GM19099 (cell line): ENCODE measurements around the gene APBA1.

Experiments used
- POLR2A ChIP-seq: IDR thresholded peaks from 3 replicates; pipeline ENCODE4 v1.6.1; 2011; ENCODE audit warnings: low read depth; ENCODE audit not compliant: insufficient read length; ENCODE audit errors: extremely low read depth

The APBA1 gene

DNA sequence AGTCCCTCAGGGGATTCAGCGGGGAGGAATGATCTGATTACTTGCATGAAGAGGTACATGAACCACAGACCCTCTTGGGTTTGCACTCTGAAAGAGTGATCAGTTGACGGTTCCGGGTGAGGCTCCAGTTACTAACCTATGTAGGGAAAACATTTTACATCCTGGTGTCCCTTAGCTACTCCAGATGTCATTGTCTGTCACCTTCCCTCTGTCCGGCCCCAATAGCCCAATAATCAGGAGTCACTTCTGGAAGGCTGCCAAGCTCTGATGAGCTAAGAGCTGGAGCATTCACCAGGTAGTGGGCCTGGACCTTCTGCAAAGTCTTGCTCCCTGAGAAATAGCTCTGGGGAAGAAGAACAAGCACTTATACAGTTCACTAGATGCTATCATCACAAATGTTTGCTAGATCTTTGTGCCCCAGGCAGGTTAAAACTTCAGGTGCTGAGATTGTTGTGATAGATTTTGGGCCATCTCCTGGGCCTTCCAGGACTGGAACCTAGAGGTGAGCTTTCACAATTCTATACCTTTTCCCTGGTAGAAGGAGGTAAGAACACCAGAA, 282.7 kb downstream of the APBA1 start:
- TF ChIP-seq POLR2A = no peak

DNA sequence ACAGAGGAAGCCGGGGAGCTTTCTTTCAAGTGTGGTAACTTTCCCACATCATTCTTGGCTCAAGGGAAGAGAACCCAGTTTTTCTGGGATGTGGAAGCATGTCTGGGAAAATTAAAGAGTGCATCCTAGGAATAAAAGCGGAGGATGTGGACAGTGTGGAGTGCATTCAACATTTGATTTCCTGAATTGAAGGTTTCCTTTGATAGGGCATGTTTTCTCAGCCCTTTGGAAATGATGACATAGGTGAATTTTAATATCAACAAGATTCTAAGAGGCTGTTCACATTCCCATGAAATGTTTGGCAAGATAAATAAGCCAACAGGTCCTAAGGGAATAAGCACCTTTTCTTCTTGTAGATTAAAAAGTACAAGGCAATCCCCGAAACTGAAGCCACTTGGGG, 283.6 kb downstream of the APBA1 start:
- TF ChIP-seq POLR2A = no peak

DNA sequence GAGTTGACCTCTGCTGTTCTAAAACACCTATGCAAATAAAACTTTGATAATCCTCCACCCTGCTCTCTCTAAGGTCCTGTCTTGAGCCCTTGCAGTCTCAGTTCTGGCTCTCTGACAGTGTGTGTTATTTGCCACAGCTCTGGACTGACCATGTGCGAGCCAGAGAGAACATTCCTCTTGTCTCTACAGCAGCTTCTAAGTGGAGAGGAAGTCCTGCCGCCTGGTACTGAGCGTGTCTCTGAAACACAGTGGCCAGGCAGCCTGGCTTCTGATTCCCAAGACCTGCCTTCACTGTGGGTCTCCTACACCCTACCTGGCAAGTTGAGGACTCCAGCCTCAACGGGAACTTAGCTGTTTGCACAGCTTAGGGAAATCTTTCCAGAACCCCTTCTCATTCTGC, 285.5 kb downstream of the APBA1 start:
- no peak for TF ChIP-seq POLR2A

DNA sequence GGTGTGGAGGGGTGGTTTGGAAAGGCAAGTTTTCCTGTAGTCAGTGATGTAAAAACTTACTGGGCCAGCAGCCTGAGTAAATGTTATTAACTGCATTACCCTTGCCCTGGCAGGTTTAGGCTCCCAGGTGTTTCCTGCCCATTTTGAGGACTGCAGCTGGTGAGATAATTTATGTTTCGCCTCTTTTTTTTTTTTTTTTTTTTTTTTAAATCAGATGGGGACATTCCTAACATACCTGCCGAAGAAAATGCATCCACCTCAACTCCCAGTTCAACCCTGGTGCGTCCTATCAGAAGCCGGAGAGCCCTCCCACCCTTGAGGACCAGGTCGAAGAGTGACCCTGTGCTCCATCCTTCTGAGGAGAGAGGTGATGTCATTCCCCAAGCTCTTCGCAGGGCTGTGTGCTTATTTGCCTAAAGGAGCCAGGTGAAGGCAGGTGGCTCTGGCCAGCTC, 286.6 kb downstream of the APBA1 start:
- TF ChIP-seq POLR2A = no peak

DNA sequence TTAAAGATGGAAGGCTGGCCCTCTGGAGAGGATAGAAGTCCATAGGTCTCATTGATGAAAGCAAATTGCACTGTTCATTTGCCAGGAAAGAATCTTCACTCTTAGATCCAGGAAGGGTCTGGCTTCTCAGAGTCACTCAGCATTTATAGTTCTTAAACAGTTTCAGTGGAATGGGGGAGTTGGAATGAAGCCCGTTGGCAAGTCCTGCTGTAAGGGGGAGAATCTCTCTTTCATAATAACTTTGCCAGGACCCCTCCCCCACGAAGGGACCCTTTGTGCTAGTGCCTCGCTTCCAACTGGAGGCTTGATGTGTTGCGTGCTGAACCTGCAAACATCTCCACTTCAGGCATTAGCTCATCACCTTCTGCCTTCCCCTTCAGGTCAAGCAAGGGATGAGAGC, 290.0 kb downstream of the APBA1 start:
- no peak for TF ChIP-seq POLR2A

DNA sequence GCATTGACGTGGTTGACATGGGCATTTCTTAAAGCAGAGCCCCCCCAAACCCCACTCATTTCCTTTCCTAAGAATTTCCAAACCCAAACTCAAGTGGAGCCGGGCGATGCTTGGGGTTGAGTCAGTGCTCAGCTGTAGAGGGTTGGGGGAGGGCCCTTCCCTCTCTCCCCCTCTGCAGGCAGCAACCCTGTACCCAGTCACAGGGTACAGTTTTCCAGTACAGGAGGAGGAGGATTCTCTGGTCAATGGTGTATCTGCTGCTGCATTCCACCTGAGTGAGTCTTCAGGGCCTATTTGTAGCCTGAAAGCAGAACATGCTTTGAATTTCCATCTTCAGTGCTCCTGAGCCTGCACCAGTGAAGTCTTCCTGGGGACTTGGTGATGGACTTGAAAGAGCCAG, 291.4 kb downstream of the APBA1 start:
- no peak for TF ChIP-seq POLR2A

DNA sequence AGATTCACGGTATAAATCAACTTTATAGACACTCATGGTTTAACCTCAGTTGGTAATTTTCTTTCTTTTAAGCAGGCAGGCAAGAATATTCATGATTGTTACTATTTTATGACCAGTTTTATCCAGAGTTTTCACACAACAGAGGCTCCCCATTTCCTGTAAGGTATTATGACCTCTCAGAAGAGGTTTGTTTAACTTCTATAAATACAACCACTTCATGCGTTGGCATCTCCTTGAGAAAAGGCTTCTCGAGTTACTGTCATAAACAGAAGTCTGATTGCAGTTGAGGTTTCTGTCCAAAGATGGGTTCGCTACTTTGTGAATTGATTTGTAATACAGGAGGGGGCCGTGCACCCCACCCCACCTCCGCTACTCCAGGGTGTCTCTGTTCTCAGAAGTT, 291.9 kb downstream of the APBA1 start:
- TF ChIP-seq POLR2A = no peak

DNA sequence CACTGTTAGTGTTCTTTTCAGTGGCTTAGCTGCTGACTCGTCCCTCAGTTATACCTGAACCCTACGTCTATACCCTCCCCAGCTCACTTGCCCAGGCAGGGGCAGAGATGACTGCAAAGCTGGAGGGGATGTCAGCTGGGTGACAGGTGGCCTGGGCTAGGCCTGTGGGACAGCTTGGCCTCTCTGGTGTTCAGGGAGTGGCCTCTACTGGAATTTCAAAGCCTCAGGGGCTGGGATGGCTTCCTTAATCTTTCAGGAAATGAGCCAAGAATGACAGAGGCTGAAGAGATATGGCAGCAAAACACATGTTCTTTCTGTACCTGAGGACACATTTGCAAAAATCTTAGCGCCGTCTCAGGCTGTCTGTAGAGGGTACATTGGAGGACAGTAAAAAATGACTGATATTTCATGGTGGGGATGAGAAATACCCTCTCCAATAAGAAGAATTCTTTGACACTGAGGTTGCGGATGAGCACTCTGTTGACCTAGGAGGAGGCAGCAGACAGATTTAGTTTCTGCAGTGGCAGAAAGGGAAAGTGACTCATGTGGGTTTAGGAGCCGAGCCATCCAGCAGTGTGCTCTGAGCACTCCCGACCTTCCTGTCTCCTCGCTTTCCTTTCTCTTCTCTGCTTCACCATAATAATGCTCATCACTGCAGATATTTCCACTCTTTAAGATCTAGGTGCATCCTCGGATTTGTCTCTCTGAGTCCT, 292.7 kb downstream of the APBA1 start:
- TF ChIP-seq POLR2A = no peak

DNA sequence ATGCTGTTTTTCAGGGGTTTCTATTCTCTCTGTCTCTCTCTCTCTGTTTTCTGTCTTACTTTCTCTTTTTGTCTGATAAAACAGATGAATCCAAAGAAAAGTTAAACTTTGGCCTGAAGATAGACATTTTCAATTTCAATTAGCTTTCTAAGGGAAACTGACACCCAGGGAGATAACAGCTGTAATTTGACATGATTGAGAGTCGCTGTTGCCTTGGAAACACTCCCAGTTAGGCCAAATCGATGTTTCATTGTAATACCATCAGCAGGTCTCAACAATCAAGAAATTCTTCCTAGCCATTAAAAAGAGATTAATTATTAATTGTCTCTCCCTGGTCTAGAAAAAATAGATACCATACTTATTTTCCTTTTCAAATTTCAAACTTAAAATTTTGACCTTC, 294.2 kb downstream of the APBA1 start:
- TF ChIP-seq POLR2A = no peak
